HepG2 (cell line): ENCODE results near the gene PPA1. TPM values are rescaled to one million over a fixed set of nuclear protein-coding genes. Genes with fewer than 3 reads are reported as not detected.

Experiments used
- GATAD2A ChIP-seq: IDR thresholded peaks from 2 replicates; pipeline ENCODE4 v1.6.1; 2016
- HMG20B ChIP-seq: conservative IDR thresholded peaks from 2 replicates; pipeline ENCODE4 v1.6.1; 2016; ENCODE audit warnings: missing genetic modification reagents, missing compliant biosample characterization
- MIER2 ChIP-seq: IDR thresholded peaks from 2 replicates; pipeline ENCODE4 v1.6.1; 2016; ENCODE audit warnings: missing biosample characterization, missing genetic modification reagents
- MYNN ChIP-seq: sonication (generic); formaldehyde crosslinking; IDR thresholded peaks from 2 replicates; pipeline ENCODE4 v1.4.0; 2020; ENCODE audit warnings: mild to moderate bottlenecking, low read depth, missing genetic modification reagents
- PAX8 ChIP-seq: sonication (generic); formaldehyde crosslinking; IDR thresholded peaks from 2 replicates; pipeline ENCODE4 v1.8.0; 2022; ENCODE audit warnings: mild to moderate bottlenecking, missing genetic modification reagents, borderline replicate concordance
- PCBP1 ChIP-seq: fragments of 200-400 bp; formaldehyde crosslinking; IDR thresholded peaks from 2 replicates; pipeline ENCODE4 v1.6.1; 2017; ENCODE audit warnings: mild to moderate bottlenecking, low read depth, low read length, borderline replicate concordance
- REL ChIP-seq: sonication (generic); formaldehyde crosslinking; conservative IDR thresholded peaks from 2 replicates; pipeline ENCODE4 v1.8.0; 2022; ENCODE audit warnings: mild to moderate bottlenecking, missing genetic modification reagents, moderate library complexity
- ZBTB46 ChIP-seq: sonication (generic); formaldehyde crosslinking; IDR thresholded peaks from 2 replicates; pipeline ENCODE4 v1.4.0; 2020; ENCODE audit warnings: mild to moderate bottlenecking, missing genetic modification reagents, borderline replicate concordance
- ZNF550 ChIP-seq: sonication (generic); formaldehyde crosslinking; IDR thresholded peaks from 2 replicates; pipeline ENCODE4 v1.4.0; 2020; ENCODE audit warnings: mild to moderate bottlenecking, missing genetic modification reagents, borderline replicate concordance
- ZNF598 ChIP-seq: sonication (generic); formaldehyde crosslinking; IDR thresholded peaks from 2 replicates; pipeline ENCODE4 v1.5.1; 2020; ENCODE audit warnings: mild to moderate bottlenecking, missing genetic modification reagents, borderline replicate concordance
- ZNF776 ChIP-seq: sonication (generic); formaldehyde crosslinking; IDR thresholded peaks from 2 replicates; pipeline ENCODE4 v1.4.0; 2020; ENCODE audit warnings: mild to moderate bottlenecking, missing genetic modification reagents
- ZNF841 ChIP-seq: sonication (generic); formaldehyde crosslinking; IDR thresholded peaks from 2 replicates; pipeline ENCODE4 v1.8.1; 2023; ENCODE audit warnings: missing genetic modification reagents, borderline replicate concordance
- polyA plus RNA-seq, 8 experiments: library from polyadenylated mRNA; depleted of rRNA in 3 of 8; stranded (reverse) in 7 of 8; unstranded in 1 of 8; fragments of >200 nt; fragmentation: Illumina TruSeq in 4 of 8; extraction: Trizol in 4 of 8; gene quantifications; 2 replicates each; pipeline versions ENCODE4 v1.2.1 to v1.2.3, GENCODE V29; 2011 to 2016; ENCODE audit warnings: low read depth in 4 of 8, missing spikeins in 1 of 8, mixed read lengths in 1 of 8; ENCODE audit not compliant: insufficient read depth in 1 of 8
- total RNA-seq, 5 experiments: library from RNA; depleted of rRNA; stranded (reverse); fragments of >200 nt; fragmentation: Illumina TruSeq; extraction: Trizol; gene quantifications; 2 replicates each; pipeline ENCODE4 v1.2.3, GENCODE V29; 2016; ENCODE audit warnings: low read depth in 1 of 5
- TF ChIP-seq, protein P1 (sequence below): sonication (generic); formaldehyde crosslinking; IDR thresholded peaks from 2 replicates; pipeline ENCODE4 v1.4.0; 2020; ENCODE audit warnings: mild to moderate bottlenecking, missing genetic modification reagents, borderline replicate concordance
- TF ChIP-seq, protein P2 (sequence below): sonication (generic); formaldehyde crosslinking; IDR thresholded peaks from 2 replicates; pipeline ENCODE4 v1.5.0; 2020; ENCODE audit warnings: mild to moderate bottlenecking, missing genetic modification reagents, borderline replicate concordance
- TF ChIP-seq, protein P3 (sequence below): IDR thresholded peaks from 2 replicates; pipeline ENCODE4 v1.6.1; 2016; ENCODE audit warnings: mild to moderate bottlenecking

PPA1 gene
- total and polyA plus RNA-seq, 2 of the 13 experiments (the other 11 are each of a cell fraction or from before 2014, with no cell fraction given), result 136 to 250 TPM

DNA sequence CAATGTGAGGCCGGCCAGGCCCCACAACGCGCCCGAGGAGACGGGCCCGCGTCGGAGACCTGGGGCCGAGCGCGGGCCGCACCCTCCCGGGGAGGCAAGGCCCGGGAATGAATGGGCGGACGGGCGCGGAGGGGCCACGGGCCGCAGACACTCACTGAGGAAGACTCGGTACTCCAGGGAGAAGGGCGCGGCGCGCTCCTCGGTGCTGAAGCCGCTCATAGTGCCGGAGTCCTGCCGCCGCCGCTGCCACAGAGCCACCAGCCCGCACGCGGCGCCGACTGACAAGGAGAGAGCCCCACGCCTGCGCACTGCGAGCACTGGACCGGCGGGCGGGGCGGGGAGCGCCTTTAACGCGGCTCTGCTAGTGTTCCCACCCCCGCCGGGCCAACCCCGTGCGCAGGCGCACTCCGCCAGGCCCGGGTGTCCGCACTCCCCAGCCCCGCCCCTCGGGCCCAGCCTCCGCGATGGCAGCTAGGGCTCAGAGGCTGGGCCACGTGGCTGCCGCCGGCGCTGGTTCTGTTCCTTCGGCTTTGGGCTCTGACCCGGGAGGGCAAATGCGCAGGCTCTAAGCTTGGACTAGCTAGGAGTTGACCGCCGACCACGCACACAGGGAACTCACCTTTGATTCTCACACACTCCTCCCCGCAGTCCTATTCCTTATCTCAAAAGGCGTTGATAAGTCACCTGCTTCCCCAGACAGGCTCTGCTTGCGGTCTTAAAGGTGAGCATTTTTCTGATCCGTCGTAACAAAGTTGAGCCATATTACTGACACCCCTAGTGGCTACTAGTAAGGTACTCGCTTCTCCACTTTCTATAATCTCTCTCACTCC, at the start of gene PPA1 (continued):
- TF ChIP-seq REL (peak; percentile 76; the same call in 1 of the 2 replicates), ZNF776 (CRISPR knock-in tag) (peak; percentile 81; the same call in 1 of the 2 replicates), PAX8 (CRISPR knock-in tag) (peak; percentile 58; the same call in 1 of the 2 replicates), ZNF841 (CRISPR knock-in tag) (no peak; the same call in 1 of the 2 replicates), ZNF550 (CRISPR knock-in tag) (no peak), ZNF598 (CRISPR knock-in tag) (no peak; the same call in 1 of the 2 replicates), ZBTB46 (no peak), GATAD2A (CRISPR knock-in tag) (0 out of 2 replicates have a peak, but pooled peaks have one; percentile 31), MIER2 (CRISPR knock-in tag) (peak; percentile 33; the same call in 1 of the 2 replicates), HMG20B (CRISPR knock-in tag) (0 out of 2 replicates have a peak, but pooled peaks have one; percentile 7), PCBP1 (0 out of 2 replicates have a peak, but pooled peaks have one; percentile 11), MYNN (CRISPR knock-in tag) (no peak)
- TF ChIP-seq, protein P1, sequence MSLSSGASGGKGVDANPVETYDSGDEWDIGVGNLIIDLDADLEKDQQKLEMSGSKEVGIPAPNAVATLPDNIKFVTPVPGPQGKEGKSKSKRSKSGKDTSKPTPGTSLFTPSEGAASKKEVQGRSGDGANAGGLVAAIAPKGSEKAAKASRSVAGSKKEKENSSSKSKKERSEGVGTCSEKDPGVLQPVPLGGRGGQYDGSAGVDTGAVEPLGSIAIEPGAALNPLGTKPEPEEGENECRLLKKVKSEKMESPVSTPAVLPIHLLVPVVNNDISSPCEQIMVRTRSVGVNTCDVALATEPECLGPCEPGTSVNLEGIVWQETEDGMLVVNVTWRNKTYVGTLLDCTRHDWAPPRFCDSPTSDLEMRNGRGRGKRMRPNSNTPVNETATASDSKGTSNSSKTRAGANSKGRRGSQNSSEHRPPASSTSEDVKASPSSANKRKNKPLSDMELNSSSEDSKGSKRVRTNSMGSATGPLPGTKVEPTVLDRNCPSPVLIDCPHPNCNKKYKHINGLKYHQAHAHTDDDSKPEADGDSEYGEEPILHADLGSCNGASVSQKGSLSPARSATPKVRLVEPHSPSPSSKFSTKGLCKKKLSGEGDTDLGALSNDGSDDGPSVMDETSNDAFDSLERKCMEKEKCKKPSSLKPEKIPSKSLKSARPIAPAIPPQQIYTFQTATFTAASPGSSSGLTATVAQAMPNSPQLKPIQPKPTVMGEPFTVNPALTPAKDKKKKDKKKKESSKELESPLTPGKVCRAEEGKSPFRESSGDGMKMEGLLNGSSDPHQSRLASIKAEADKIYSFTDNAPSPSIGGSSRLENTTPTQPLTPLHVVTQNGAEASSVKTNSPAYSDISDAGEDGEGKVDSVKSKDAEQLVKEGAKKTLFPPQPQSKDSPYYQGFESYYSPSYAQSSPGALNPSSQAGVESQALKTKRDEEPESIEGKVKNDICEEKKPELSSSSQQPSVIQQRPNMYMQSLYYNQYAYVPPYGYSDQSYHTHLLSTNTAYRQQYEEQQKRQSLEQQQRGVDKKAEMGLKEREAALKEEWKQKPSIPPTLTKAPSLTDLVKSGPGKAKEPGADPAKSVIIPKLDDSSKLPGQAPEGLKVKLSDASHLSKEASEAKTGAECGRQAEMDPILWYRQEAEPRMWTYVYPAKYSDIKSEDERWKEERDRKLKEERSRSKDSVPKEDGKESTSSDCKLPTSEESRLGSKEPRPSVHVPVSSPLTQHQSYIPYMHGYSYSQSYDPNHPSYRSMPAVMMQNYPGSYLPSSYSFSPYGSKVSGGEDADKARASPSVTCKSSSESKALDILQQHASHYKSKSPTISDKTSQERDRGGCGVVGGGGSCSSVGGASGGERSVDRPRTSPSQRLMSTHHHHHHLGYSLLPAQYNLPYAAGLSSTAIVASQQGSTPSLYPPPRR (CRISPR knock-in tag), result no peak
- TF ChIP-seq, protein P2, sequence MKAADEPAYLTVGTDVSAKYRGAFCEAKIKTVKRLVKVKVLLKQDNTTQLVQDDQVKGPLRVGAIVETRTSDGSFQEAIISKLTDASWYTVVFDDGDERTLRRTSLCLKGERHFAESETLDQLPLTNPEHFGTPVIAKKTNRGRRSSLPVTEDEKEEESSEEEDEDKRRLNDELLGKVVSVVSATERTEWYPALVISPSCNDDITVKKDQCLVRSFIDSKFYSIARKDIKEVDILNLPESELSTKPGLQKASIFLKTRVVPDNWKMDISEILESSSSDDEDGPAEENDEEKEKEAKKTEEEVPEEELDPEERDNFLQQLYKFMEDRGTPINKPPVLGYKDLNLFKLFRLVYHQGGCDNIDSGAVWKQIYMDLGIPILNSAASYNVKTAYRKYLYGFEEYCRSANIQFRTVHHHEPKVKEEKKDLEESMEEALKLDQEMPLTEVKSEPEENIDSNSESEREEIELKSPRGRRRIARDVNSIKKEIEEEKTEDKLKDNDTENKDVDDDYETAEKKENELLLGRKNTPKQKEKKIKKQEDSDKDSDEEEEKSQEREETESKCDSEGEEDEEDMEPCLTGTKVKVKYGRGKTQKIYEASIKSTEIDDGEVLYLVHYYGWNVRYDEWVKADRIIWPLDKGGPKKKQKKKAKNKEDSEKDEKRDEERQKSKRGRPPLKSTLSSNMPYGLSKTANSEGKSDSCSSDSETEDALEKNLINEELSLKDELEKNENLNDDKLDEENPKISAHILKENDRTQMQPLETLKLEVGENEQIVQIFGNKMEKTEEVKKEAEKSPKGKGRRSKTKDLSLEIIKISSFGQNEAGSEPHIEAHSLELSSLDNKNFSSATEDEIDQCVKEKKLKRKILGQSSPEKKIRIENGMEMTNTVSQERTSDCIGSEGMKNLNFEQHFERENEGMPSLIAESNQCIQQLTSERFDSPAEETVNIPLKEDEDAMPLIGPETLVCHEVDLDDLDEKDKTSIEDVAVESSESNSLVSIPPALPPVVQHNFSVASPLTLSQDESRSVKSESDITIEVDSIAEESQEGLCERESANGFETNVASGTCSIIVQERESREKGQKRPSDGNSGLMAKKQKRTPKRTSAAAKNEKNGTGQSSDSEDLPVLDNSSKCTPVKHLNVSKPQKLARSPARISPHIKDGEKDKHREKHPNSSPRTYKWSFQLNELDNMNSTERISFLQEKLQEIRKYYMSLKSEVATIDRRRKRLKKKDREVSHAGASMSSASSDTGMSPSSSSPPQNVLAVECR (CRISPR knock-in tag), result peak; percentile 87
- TF ChIP-seq, protein P3, sequence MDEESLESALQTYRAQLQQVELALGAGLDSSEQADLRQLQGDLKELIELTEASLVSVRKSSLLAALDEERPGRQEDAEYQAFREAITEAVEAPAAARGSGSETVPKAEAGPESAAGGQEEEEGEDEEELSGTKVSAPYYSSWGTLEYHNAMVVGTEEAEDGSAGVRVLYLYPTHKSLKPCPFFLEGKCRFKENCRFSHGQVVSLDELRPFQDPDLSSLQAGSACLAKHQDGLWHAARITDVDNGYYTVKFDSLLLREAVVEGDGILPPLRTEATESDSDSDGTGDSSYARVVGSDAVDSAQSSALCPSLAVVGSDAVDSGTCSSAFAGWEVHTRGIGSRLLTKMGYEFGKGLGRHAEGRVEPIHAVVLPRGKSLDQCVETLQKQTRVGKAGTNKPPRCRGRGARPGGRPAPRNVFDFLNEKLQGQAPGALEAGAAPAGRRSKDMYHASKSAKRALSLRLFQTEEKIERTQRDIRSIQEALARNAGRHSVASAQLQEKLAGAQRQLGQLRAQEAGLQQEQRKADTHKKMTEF (CRISPR knock-in tag), result peak; percentile 70; the same call in 1 of the 2 replicates
